22Rv1 (cell line): ENCODE data around the gene COL11A2.

Source experiments
- CTCF ChIP-seq: fragments of 450-650 bp; IDR thresholded peaks from 2 replicates; pipeline ENCODE4 v1.5.1; 2017; ENCODE audit warnings: mild to moderate bottlenecking
- ZFX ChIP-seq: fragments of 450-650 bp; IDR thresholded peaks from 2 replicates; pipeline ENCODE4 v1.6.1; 2017; ENCODE audit warnings: antibody characterized with exemption, borderline replicate concordance

DNA sequence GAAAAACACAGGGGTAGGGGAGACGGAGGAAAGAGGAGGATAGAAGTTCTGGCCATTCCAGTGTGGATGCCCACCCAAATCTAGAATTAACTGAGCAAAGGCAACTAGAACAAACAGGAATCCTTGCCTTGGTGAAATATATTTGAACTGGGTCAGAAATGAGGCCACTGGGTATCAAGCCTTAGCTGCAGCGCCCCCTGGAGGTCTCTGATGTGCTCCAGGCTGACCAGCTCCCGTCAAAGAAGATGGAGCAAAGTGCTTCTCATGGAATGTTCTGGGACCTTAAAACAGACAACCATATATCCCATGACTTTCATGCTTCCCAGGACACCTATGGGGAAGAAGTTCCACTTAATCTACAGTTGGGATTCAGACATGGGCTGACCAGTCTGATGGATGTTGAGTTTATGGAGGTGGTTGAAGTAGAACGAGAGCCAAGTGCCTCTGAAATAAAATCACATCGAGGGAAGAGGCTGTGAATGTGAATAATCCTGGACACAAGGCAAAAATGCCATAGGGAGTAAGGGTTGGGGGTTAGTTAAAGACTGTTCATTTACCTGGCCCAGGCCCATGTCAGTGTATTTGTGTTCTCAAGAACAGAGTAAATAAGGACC lies 66.1 kb downstream of the COL11A2 start:
- peak; percentile 73 for TF ChIP-seq CTCF
- no peak for TF ChIP-seq ZFX
